ENCODE data around the gene GAS5. TPM values are rescaled to one million over a fixed set of nuclear protein-coding genes. Genes with fewer than 3 reads are reported as not detected.

GAS5 gene
- total and polyA plus RNA-seq, 9 of the 15 experiments (the other 6 are each of a cell fraction or from before 2014, with no cell fraction given): 565 to 1,860 (median 1,006) TPM

DNA sequence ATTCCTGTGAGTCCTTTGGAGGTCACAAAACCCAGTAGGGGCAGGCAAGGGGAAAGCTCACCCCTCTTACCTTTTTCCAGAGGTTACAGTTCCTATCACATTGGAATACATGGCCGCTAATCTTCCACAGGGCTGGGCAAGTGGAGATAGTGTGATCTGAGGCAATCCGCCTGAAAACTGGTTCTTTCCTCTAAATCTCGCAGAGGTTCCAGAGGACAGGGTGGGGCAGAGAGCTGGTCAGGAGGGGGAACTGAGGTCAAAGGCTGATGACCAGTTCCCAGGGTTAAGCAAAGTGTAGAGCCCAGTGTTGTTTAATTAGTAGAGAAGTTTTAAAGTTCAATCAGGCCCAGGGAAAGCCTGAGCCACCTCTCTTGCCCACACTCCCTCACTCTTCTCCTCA lies 49.4 kb upstream of the GAS5 start, which contains the start of gene SERPINC1 (continued):
- TF ChIP-seq, protein P1, sequence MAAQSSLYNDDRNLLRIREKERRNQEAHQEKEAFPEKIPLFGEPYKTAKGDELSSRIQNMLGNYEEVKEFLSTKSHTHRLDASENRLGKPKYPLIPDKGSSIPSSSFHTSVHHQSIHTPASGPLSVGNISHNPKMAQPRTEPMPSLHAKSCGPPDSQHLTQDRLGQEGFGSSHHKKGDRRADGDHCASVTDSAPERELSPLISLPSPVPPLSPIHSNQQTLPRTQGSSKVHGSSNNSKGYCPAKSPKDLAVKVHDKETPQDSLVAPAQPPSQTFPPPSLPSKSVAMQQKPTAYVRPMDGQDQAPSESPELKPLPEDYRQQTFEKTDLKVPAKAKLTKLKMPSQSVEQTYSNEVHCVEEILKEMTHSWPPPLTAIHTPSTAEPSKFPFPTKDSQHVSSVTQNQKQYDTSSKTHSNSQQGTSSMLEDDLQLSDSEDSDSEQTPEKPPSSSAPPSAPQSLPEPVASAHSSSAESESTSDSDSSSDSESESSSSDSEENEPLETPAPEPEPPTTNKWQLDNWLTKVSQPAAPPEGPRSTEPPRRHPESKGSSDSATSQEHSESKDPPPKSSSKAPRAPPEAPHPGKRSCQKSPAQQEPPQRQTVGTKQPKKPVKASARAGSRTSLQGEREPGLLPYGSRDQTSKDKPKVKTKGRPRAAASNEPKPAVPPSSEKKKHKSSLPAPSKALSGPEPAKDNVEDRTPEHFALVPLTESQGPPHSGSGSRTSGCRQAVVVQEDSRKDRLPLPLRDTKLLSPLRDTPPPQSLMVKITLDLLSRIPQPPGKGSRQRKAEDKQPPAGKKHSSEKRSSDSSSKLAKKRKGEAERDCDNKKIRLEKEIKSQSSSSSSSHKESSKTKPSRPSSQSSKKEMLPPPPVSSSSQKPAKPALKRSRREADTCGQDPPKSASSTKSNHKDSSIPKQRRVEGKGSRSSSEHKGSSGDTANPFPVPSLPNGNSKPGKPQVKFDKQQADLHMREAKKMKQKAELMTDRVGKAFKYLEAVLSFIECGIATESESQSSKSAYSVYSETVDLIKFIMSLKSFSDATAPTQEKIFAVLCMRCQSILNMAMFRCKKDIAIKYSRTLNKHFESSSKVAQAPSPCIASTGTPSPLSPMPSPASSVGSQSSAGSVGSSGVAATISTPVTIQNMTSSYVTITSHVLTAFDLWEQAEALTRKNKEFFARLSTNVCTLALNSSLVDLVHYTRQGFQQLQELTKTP (IDR thresholded peaks at IDR 0.05; ENCODE audit: low read depth in 1 of 2, partially characterized antibody in 2 of 2): no peak
- TF ChIP-seq MTA2 (IDR thresholded peaks at IDR 0.05; ENCODE audit: low read depth): no peak
- no peak for TF ChIP-seq BRCA1 (IDR thresholded peaks at IDR 0.05)
- no peak for TF ChIP-seq BRCA1 (CRISPR knock-in tag; IDR thresholded peaks at IDR 0.05)
- TF ChIP-seq, protein P2, sequence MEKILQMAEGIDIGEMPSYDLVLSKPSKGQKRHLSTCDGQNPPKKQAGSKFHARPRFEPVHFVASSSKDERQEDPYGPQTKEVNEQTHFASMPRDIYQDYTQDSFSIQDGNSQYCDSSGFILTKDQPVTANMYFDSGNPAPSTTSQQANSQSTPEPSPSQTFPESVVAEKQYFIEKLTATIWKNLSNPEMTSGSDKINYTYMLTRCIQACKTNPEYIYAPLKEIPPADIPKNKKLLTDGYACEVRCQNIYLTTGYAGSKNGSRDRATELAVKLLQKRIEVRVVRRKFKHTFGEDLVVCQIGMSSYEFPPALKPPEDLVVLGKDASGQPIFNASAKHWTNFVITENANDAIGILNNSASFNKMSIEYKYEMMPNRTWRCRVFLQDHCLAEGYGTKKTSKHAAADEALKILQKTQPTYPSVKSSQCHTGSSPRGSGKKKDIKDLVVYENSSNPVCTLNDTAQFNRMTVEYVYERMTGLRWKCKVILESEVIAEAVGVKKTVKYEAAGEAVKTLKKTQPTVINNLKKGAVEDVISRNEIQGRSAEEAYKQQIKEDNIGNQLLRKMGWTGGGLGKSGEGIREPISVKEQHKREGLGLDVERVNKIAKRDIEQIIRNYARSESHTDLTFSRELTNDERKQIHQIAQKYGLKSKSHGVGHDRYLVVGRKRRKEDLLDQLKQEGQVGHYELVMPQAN (IDR thresholded peaks at IDR 0.05; ENCODE audit: borderline replicate concordance): no peak
- TF ChIP-seq, protein P3, sequence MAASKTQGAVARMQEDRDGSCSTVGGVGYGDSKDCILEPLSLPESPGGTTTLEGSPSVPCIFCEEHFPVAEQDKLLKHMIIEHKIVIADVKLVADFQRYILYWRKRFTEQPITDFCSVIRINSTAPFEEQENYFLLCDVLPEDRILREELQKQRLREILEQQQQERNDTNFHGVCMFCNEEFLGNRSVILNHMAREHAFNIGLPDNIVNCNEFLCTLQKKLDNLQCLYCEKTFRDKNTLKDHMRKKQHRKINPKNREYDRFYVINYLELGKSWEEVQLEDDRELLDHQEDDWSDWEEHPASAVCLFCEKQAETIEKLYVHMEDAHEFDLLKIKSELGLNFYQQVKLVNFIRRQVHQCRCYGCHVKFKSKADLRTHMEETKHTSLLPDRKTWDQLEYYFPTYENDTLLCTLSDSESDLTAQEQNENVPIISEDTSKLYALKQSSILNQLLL (CRISPR knock-in tag; IDR thresholded peaks at IDR 0.05; ENCODE audit: borderline replicate concordance): no peak
- TF ChIP-seq ZBTB17 (CRISPR knock-in tag; IDR thresholded peaks at IDR 0.05): no peak
- TF ChIP-seq, protein P4, sequence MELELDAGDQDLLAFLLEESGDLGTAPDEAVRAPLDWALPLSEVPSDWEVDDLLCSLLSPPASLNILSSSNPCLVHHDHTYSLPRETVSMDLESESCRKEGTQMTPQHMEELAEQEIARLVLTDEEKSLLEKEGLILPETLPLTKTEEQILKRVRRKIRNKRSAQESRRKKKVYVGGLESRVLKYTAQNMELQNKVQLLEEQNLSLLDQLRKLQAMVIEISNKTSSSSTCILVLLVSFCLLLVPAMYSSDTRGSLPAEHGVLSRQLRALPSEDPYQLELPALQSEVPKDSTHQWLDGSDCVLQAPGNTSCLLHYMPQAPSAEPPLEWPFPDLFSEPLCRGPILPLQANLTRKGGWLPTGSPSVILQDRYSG (tag; conservative IDR thresholded peaks at IDR 0.05; ENCODE audit: low read depth): no peak
- TF ChIP-seq RCOR1 (IDR thresholded peaks at IDR 0.05; ENCODE audit: borderline replicate concordance in 1 of 2, low read depth in 2 of 2, low read length in 2 of 2): 0 out of 4 replicates have a peak, but pooled peaks of 1 of the 2 experiments have one; percentile 8
- no peak for TF ChIP-seq NFIC (IDR thresholded peaks at IDR 0.05)
- no peak for TF ChIP-seq MCM3 (IDR thresholded peaks at IDR 0.05)
- TF ChIP-seq, protein P5, sequence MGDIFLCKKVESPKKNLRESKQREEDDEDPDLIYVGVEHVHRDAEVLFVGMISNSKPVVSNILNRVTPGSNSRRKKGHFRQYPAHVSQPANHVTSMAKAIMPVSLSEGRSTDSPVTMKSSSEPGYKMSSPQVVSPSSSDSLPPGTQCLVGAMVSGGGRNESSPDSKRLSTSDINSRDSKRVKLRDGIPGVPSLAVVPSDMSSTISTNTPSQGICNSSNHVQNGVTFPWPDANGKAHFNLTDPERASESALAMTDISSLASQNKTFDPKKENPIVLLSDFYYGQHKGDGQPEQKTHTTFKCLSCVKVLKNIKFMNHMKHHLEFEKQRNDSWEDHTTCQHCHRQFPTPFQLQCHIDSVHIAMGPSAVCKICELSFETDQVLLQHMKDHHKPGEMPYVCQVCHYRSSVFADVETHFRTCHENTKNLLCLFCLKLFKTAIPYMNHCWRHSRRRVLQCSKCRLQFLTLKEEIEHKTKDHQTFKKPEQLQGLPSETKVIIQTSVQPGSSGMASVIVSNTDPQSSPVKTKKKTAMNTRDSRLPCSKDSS (IDR thresholded peaks at IDR 0.05; ENCODE audit: low read depth, partially characterized antibody): no peak
- no peak for TF ChIP-seq ZNF780A (CRISPR knock-in tag; IDR thresholded peaks at IDR 0.05)
- TF ChIP-seq, protein P6, sequence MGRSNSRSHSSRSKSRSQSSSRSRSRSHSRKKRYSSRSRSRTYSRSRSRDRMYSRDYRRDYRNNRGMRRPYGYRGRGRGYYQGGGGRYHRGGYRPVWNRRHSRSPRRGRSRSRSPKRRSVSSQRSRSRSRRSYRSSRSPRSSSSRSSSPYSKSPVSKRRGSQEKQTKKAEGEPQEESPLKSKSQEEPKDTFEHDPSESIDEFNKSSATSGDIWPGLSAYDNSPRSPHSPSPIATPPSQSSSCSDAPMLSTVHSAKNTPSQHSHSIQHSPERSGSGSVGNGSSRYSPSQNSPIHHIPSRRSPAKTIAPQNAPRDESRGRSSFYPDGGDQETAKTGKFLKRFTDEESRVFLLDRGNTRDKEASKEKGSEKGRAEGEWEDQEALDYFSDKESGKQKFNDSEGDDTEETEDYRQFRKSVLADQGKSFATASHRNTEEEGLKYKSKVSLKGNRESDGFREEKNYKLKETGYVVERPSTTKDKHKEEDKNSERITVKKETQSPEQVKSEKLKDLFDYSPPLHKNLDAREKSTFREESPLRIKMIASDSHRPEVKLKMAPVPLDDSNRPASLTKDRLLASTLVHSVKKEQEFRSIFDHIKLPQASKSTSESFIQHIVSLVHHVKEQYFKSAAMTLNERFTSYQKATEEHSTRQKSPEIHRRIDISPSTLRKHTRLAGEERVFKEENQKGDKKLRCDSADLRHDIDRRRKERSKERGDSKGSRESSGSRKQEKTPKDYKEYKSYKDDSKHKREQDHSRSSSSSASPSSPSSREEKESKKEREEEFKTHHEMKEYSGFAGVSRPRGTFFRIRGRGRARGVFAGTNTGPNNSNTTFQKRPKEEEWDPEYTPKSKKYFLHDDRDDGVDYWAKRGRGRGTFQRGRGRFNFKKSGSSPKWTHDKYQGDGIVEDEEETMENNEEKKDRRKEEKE (IDR thresholded peaks at IDR 0.05; ENCODE audit: borderline replicate concordance in 1 of 2, control insufficient read depth in 1 of 2, low read depth in 2 of 2, low read length in 1 of 2): no peak
- no peak for TF ChIP-seq ZFPM2 (CRISPR knock-in tag; IDR thresholded peaks at IDR 0.05)
